ENCODE measurements around the gene PCNX2.

PCNX2 gene

GRCh38 chr1:233027046-233027445 lies 268.5 kb downstream of the PCNX2 start:
- no peak for TF ChIP-seq CTCF (IDR thresholded peaks at IDR 0.05; ENCODE audit: insufficient read depth, low read length, poor library complexity, severe bottlenecking)
- Histone ChIP-seq H3K4me3 (replicated peaks; ENCODE audit: low read depth, low read length) (no peak overlapping the region), H3K27me3 (replicated peaks; ENCODE audit: control insufficient read depth, insufficient read depth, low read length) (no peaks in the 10 kb centered on the region), H3K36me3 (ENCODE audit: control insufficient read depth, insufficient read depth, low read length) (no peaks in the 10 kb centered on the region)
- DNase-seq (ENCODE audit: extremely low read depth, insufficient read length) = no peak

GRCh38 chr1:233025567-233025966 lies 270.0 kb downstream of the PCNX2 start:
- Histone ChIP-seq H3K36me3 (ENCODE audit: control insufficient read depth, insufficient read depth, low read length) (no peaks in the 10 kb centered on the region), H3K27me3 (replicated peaks; ENCODE audit: control insufficient read depth, insufficient read depth, low read length) (no peaks in the 10 kb centered on the region), H3K4me3 (replicated peaks; ENCODE audit: low read depth, low read length) (no peak overlapping the region)
- no peak for TF ChIP-seq CTCF (IDR thresholded peaks at IDR 0.05; ENCODE audit: insufficient read depth, low read length, poor library complexity, severe bottlenecking)
- no peak for DNase-seq (ENCODE audit: extremely low read depth, insufficient read length)

- H3K36me3 ChIP-seq (ENCODE audit: control insufficient read depth, insufficient read depth, low read length) = no peaks in the 10 kb centered on the region
- no peak for DNase-seq (ENCODE audit: extremely low read depth, insufficient read length)
- H3K4me3 ChIP-seq (replicated peaks; ENCODE audit: low read depth, low read length) = no peak overlapping the region
- peak; percentile 54 for TF ChIP-seq CTCF (IDR thresholded peaks at IDR 0.05; ENCODE audit: insufficient read depth, low read length, poor library complexity, severe bottlenecking)
- H3K27me3 ChIP-seq (replicated peaks; ENCODE audit: control insufficient read depth, insufficient read depth, low read length) = no peaks in the 10 kb centered on the region
These were observed 270.4 kb downstream of the PCNX2 start for GRCh38 chr1:233025157-233025556.

- no peak for DNase-seq (ENCODE audit: extremely low read depth, insufficient read length)
- no peak for TF ChIP-seq CTCF (IDR thresholded peaks at IDR 0.05; ENCODE audit: insufficient read depth, low read length, poor library complexity, severe bottlenecking)
- no peaks in the 10 kb centered on the region for H3K36me3 ChIP-seq (ENCODE audit: control insufficient read depth, insufficient read depth, low read length)
- H3K4me3 ChIP-seq (replicated peaks; ENCODE audit: low read depth, low read length) = no peak overlapping the region
- no peaks in the 10 kb centered on the region for H3K27me3 ChIP-seq (replicated peaks; ENCODE audit: control insufficient read depth, insufficient read depth, low read length)
These were observed 271.3 kb downstream of the PCNX2 start for GRCh38 chr1:233024199-233024598.

- DNase-seq (ENCODE audit: extremely low read depth, insufficient read length) = no peak
- Histone ChIP-seq H3K36me3 (ENCODE audit: control insufficient read depth, insufficient read depth, low read length) (no peaks in the 10 kb centered on the region), H3K4me3 (replicated peaks; ENCODE audit: low read depth, low read length) (no peak overlapping the region), H3K27me3 (replicated peaks; ENCODE audit: control insufficient read depth, insufficient read depth, low read length) (no peaks in the 10 kb centered on the region)
- no peak for TF ChIP-seq CTCF (IDR thresholded peaks at IDR 0.05; ENCODE audit: insufficient read depth, low read length, poor library complexity, severe bottlenecking)
These were observed 273.3 kb downstream of the PCNX2 start for GRCh38 chr1:233022246-233022645.

GRCh38 chr1:233020426-233020825 lies 275.1 kb downstream of the PCNX2 start:
- Histone ChIP-seq H3K36me3 (ENCODE audit: control insufficient read depth, insufficient read depth, low read length) (no peaks in the 10 kb centered on the region), H3K27me3 (replicated peaks; ENCODE audit: control insufficient read depth, insufficient read depth, low read length) (no peaks in the 10 kb centered on the region), H3K4me3 (replicated peaks; ENCODE audit: low read depth, low read length) (no peak overlapping the region)
- no peak for DNase-seq (ENCODE audit: extremely low read depth, insufficient read length)
- no peak for TF ChIP-seq CTCF (IDR thresholded peaks at IDR 0.05; ENCODE audit: insufficient read depth, low read length, poor library complexity, severe bottlenecking)

Data from GM06990 (cell line).